TTC549 (cell line): ENCODE results near the gene CSF3R.

Experiments used
- FAIRE-seq: peaks from 2 replicates; lab custom pipeline; 2012; peaks lifted over from hg19 to GRCh38; lab: Jason Lieb, UNC

Gene CSF3R

DNA sequence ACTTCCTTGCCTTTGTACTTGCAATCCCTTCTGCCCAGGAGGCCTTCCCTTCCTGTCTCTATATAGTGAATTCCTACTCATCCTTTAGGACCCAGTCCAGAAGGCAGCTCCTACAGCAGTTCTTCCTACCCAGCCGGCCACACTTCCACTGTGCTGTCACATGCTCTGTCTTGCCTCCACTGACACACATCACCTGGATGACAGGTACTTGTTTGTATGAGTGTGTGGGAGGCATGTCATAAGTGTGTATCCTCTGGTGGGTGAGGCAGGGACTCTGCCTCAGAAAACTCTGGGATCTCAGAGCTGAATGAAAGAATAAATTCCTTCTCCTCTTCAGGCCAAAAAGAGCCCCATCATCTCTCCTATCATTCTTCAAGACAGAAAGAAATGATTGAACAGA lies 27.3 kb downstream of the CSF3R start:
- FAIRE-seq = no peak

DNA sequence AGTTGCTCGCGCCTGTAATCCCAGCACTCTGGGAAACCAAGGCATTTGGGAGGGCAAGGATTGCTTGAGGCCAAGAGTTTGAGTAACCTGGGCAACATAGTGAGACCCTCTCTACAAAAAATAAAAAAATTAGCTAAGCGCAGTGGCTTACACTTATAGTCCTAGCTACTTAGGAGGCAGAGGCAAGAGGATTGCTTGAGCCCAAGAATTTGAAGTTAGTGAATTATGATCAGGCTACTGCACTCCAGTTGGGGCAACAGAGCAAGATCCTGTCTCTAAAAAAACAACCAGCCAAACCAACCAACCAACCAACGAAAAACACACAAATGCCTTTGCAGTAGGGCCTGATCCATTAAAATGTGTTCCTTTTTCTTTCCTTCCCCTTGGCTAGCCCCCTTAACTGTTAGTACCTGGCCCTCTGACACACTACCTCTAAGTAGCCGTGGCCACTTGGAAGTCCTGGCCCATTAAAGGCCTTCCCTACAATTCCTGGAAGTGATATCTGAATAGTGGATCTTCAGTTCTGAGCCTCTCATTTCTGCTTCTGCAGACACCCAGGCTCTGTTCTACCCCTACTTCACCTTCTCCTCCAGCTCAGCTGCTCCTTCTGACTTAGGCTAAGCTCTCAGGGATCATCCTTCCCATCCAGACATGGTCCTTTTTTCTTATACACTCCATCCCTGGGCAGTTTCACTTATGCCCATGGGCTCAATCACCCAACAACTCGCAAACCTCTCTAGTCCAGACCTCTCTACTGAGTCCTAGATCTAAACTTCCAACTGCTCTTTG lies 28.9 kb downstream of the CSF3R start:
- no peak for FAIRE-seq

DNA sequence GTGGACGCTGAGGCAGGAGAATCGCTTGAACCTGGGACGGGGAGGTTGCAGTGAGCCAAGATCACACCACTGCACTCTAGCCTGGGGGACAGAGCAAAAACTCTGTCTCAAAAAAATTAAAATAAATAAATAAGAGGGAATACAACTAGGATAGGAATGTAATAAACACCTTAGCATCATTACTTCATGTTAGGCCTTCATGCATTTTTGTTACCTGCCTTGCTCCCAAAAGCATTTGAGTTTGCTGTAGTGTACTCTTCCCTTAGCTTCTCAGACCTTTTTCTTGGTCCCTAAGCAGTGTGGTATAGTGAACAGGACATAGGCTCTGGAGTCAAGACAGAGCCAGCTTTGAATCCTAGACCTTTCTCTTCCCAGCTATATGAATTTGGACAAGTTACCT lies 29.7 kb downstream of the CSF3R start:
- FAIRE-seq = no peak

DNA sequence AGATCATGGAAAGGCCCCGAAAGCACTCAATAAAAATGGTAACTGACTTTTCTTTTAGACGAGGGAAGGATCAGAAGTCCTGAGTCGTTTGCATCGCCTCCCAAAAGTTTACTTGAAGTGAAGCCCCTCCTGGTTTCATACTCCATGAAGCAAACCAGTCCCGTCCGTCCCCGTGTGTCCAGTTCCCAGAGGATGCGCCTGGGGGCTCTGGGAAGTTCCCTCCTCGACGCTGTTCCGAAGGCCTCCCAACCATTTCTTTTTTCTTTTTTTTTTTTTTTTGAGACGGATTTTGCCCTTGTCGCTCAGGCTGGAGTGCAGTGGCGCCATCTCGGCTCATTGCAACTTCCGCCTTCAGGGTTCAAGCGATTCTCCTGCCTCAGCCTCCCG lies 31.8 kb downstream of the CSF3R start:
- no peak for FAIRE-seq

DNA sequence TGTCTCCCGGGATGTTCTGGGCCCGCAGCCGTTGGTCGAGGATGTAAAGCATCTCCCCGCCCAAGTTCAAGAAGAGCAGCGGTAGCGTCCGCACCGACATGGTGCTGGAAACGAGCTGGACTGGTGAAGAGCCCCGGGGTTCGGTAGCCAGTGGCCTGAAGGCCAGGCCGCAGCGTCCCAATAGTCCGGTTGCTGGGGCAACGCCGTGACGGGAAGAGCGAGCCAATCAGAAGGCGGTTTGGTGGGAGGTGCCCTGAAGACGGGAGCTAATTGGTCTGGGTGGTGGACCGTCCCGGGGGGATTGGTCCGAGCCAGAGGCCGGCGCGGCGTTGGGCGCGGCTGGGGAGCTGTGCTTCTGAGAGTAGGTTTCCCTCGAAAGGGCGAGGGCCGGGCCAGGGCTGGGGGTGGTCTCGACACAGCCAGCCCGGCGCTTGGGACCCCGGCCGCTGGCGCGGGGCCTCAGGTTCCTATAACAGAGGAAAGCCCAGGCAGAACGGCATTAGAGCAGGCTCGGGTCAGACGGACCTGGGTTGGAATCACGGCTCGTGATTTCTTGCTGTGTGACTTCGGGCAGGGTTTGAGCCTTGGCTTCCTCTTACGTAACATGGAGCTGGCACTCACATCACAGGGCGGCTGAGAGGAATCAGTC lies 32.3 kb downstream of the CSF3R start, which contains the start of gene OSCP1:
TSS of gene OSCP1 (minus strand) at position 182 of the 649 bp plus-strand sequence. CDS start at position 100, 82 bp downstream.
- FAIRE-seq = peak; percentile 71

DNA sequence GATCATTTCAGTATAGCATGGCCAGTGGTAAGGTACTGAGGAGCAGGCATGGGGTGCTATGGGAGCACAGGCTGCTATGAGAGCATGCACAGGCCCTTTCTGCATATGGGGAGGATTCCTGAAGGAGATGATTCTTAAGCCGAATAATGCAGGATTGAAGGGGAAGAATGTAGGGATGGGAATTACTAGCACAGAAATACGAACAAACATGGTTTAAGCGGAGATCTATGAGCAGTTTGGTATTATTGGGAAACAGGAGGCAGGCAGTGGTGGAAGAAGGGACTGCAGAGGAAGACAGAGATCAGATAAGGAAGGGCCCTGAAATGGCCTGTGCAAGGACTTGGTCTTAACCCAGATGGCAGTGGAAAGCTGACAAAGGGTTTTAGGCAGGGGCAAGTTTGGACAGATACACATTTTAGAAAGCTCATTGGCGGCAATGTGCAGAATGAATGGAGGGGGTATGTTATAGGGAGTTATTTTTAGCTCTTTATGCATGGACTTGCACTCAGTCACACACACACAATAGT lies 34.1 kb downstream of the CSF3R start:
- FAIRE-seq = no peak

DNA sequence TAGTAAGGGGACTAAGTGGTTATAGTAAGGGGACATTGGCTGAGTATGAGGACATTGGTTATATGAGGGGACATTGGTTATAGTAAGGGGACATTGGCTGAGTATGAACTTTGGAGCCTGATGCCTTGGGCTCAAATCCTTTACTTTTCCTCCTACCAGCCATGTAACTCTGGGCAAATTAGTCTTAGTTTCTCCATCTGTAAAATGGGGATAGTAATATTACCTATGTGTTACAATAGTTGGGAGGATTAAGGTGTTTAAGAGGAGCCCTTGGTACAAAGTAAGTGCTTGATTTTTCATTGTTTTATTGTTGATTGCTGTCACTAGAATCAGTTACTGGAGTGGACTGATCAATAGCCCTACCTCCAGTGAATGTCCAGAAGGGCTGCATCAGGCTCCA lies 35.3 kb downstream of the CSF3R start:
- no peak for FAIRE-seq

DNA sequence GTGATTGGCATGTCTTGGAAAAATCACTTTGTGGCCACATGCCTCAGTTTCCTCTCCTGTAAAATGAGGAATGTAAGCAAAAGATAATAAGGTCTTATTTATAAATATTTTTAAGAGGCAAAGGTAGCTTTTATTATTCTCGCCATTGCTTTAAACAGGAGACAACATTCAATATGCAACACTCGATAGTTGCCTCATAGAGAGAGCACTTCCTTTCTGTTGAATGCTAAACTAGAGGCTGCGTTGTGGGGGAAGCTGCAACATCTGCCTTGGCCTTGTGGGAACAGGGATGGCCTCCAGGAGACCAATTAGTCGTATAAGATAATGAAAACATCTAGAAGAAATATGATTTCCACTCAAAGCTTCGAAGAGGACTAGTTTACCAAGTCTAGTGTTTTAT lies 36.0 kb downstream of the CSF3R start:
- FAIRE-seq = no peak

DNA sequence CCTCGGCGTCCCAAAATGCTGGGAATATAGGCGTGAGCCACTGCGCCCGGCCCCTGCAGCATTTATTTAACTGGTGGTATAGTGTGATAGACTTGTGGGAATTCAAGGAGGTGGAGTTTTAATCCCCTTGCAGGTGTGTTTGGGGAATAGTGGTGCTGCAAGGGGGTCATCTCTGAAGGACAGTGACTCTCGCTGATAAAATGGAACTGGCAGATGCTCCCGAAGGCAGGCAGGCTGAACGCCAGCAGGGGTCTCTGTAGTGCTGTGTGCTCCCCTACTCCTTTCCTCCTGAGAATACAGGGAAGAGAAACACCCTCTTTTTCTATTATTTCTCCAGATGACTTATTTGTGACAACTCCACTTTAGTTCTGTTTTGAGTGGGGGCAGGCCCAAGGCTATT lies 36.4 kb downstream of the CSF3R start:
- no peak for FAIRE-seq

DNA sequence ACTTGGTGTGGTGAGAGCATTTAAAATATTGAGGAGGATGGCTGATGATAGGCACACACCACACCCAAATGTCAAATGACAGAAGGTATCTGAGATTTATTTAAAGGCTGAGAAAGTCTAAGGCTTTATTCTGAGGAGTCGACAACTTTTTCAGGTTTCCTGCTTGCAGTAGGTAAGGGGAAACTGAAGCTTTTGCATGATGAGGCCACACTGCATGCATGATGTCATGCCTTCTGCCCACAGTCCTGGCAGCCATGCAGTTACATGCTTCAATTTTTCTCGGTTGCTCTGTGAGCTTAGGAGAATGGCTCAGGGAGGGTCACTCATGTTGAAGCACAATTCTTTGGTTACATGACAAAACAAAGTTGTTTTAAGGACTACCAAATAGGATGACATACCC lies 39.4 kb downstream of the CSF3R start:
- FAIRE-seq = no peak

DNA sequence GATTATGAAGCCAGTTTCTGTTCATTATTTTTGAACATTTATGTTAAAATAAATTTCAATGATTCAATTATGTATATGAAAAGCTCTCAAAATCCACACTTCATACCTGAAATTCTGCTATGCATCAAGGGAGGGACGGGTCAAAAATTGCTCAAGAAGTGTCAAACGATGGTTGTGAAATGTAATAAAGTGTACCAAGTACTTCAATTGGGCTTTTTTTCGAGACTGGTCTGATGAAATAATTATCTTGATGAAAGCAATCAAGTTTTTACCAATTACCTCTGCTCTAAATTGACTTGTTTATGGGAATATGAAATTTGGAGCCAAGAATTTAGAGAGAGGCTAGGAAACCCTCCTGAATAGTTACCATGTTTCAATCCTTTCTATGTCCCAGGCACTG lies 40.4 kb downstream of the CSF3R start:
- FAIRE-seq = no peak

DNA sequence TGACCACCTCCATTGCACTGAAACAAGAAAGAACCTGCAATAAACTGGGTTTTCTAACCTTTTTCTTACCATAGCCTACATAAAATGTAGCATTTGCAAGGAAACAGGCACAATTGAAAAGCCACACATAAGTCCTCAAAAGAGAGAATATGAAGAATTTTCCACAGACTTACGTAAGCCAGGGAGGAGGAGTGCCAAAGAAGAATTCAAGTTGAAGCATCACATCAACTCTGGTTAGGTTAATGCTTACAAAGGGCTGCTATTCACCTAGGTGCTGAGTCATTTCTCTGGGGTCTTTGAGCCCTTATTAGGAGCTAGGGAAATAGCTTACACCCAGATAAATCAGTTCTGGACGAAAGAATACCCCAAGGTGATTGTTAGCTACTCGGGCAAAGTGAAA lies 42.1 kb downstream of the CSF3R start:
- FAIRE-seq = no peak

DNA sequence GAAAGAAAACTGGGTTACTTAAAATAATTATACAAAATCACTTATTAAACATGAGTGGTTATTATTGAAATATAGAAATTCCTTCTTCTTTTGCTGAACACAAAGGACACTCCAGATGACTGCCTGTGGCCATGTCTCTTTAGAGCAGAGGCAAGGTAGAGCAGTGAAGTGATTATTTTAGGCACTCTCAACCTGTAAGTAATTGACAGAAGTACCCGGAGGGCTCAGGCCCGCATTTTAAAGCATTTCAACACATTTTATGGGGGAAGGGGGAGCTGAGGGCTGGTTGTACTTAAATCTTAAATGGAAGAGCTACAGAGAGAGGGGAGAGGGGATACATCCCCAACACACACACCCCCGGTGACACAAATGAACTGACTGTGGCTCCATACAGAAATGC lies 42.7 kb downstream of the CSF3R start:
- FAIRE-seq = no peak

DNA sequence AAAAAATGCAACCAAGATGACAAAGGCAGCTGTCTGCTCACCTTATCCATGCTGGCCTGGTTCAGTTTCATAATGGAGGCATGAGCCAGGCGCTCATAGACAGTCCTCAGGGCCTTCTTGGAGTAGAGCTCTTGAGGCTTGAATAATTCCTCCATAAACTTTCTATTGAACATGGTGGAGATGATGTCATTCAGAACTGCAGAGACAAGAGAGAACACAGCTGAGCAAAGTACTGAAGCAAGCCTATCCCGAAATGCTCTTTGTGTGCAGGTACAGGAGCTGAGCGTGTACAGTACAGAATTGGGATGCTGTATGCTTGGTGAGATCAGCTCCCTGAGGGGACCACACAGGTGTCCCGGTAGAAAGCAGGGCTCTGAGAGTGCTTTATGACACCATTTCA lies 44.0 kb downstream of the CSF3R start:
- no peak for FAIRE-seq

DNA sequence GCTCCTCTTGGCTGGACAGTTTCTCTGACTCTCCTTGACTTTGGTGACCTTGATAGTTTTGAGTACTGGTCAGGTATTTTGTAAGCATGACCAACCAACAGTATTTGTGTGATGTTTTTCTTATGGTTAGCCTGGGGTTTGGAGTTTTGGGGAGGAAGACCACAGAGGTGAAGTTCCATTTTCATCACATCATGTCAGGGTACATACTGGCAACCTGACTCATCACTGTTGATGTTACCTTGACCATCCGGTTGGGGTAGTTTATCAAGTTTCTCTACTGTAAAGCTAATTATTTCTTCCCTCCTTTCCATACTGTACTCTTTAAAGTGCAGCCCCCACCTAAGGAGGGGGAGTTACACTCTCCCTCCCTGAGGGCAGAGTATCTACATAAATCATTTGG lies 45.9 kb downstream of the CSF3R start:
- FAIRE-seq = no peak

DNA sequence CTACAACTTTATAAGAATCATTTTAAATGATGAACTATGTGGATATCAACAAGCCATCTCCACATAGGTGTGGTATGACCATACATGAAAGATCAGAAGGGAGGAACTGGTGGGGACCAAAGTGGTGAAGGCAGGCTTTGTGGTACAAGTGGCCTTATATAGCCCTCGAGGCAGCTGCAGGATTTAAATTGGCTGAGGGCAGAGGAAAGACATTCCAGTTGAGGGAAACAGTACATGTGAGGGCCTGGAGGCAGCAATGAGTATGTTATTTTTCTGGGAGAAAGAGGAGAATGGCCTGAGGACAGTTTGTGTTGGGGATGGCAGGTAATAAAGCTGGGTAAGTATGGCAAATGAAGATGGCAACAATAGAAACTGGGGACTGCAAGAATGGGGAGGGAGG lies 49.6 kb downstream of the CSF3R start:
- no peak for FAIRE-seq

DNA sequence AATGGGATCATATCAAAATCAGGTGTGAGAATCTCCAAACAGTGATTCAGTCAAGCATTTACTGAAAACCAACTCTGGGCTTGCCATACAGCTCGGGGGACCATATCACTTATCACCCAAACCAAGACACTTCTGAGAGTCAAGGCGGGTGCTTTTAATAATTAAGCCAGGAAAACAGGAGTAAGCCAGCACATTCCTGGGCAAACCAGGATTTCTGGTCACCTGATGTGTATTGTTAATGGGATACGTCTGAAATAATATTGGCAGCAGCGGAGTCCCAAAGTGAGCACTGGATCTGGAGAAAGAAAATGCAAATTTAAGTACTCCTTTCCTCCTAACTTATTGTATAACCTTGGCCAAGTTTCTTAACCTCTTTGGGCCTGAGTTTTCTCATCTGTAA lies 50.1 kb downstream of the CSF3R start:
- FAIRE-seq = no peak

DNA sequence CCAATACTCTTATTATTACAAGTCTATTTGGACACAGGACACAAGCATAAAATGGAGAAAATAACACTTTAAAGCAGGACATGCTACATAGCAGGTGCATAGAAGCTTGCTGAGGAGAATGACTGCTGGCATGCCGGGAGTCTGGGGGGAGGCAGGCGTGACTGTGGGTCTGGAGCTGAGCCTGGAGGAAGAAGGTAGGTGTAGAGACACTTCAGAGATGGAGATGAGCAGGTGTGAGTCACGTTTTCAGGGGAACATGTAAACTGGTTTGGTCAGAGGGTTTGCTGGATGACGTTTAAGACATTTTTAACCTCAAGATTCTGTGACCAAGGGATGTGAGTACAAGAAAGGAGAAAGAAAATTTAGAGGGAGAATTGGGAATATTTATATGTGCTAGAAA lies 56.9 kb downstream of the CSF3R start:
- FAIRE-seq = no peak

DNA sequence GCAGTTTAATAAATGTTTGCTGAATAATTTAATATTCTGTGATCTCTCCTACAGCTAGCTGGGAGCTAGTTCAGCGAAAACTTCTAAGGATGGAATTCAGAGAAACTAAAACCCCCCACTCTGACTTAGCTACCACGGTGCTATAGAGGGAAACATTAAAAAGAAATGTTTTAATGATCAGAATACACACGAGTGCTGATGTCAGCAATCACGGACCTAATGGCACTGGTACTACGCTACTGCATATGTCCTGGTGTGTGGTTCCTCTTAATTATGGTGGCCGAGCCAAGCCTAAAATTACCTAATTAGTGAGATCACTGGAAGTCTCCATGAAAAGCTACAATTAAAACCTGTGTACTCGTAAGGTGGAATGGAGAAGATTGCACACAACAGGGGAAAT lies 61.1 kb downstream of the CSF3R start:
- no peak for FAIRE-seq

DNA sequence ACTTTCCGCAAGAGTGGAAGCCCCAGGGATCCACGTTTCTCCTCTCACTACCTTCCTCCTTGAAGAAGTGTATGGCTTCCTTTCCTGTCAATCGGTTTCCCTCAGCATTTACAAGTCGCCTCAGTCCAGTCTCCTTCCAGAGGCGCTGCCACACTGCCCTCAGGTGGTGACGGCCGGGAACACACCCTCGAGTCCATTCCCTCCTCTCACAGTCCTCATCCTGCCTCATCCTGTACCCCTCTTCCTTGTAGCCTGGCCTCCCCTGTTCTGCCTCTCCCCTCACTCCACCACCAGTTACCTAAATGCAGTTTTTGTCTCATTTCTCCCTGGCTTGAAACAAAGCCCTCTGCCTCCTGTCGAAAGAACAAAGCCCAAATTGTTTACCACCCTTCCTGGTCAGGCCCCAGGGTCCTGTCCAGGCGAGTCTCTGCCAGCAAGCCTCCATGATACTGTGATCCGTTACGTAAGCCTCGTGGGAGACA lies 61.8 kb downstream of the CSF3R start:
- FAIRE-seq = peak; percentile 86

DNA sequence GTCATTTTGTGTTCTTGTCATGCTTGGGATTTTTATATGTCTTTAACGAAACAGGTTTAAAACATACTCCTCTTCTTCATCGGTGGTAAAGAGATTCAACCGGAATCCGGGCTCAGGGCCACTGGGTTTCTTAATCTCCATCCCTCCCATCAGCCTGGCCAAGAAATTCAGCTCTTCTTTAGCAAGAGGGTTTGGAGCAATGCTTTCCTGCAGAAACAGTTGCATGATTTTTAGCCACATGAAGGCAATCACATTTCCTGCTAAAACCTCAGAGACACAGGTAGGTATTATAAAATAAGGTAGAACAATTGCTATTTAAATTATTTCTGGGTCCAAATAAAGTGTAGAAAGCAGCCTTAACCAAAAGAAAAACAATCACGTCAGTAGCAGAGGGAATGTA lies 62.3 kb downstream of the CSF3R start:
- no peak for FAIRE-seq

DNA sequence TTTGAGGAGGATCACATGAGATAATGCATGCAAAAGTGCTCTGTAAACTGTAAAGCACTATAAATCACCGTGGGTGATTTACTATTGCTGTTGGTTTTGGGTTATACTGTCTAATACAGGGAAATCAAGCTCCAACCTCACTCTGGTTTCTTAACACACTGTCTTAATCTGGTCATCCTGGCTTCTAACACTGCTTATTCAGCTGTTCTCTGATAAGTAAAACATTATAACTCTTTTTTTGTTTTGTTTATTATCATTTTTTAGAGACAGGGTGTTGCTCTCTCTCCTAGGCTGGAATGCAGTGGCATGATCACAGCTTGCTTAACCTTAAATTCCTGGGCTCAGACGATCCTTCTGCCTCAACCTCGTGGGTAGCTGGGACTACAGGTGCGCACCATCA lies 63.1 kb downstream of the CSF3R start:
- FAIRE-seq = no peak

DNA sequence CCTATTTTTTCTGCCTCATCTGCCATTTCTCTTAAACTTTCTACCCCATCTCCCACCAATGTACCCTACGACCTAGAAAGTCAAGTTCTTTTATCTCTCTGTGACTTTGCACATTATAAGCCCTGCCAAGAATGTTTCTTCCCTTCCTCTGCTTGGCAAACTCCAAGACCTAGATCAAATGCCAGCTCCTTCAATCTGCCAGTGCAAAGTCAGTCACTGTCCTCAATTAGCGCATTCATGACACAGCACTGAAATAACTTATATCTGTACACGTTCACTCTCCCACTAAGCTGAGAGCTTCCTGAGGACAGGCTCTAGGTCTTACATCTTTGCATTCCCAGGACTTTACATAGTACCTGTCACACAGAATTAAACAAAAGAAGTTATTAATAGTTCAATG lies 63.6 kb downstream of the CSF3R start:
- no peak for FAIRE-seq

DNA sequence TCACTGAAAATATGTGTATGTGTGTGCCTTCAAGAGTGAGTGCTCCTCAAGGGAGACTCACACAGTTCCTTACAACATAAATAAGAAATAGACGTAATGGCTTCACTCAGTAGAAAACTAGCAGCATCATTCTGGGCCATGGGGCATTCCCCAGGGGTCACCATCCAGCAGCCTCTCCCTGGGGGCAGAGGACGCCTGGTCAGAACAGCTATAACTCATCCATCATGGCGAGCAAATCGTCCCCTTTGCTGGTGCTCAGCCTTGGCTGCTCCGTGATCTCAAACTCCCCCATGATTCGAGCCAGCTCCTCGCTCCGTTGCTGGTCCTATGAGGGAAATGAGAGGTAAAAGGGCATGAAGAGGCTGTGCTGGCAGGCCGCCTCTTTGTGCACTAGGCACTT lies 64.8 kb downstream of the CSF3R start:
- FAIRE-seq = no peak
